Activated T-helper 17 cell treated with anti-CD3 and anti-CD28 coated beads, Interleukin-2, amount 50 U/mL, for 72 hours (primary cell): ENCODE measurements around the gene BNC2. TPM values are rescaled to one million over a fixed set of nuclear protein-coding genes. Genes with fewer than 3 reads are reported as not detected.

ENCODE experiments used
- ATAC-seq: fragments of 150-1000 bp; cut with Tn5 transposase; replicated peaks from 2 replicates; pipeline ENCODE4 v1.10.0; 2021; ENCODE audit warnings: mild to moderate bottlenecking, moderate library complexity
- H3K27ac Mint-ChIP-seq: one replicate; pipeline ENCODE4 v1.8.0; 2022; ENCODE audit warnings: mixed read lengths
- H3K27me3 Mint-ChIP-seq: one replicate; pipeline ENCODE4 v1.8.0; 2022; ENCODE audit warnings: mixed read lengths
- H3K36me3 Mint-ChIP-seq: one replicate; pipeline ENCODE4 v1.8.0; 2022; ENCODE audit warnings: low read depth, mild to moderate bottlenecking, mixed read lengths
- H3K4me1 Mint-ChIP-seq: one replicate; pipeline ENCODE4 v1.8.0; 2022; ENCODE audit warnings: mixed read lengths
- H3K4me3 Mint-ChIP-seq: one replicate; pipeline ENCODE4 v1.8.0; 2022; ENCODE audit warnings: mild to moderate bottlenecking, mixed read lengths
- H3K9me3 Mint-ChIP-seq: one replicate; pipeline ENCODE4 v1.8.0; 2022; ENCODE audit warnings: mixed read lengths
- total RNA-seq, 2 donors: library from RNA; stranded (reverse); gene quantifications; one replicate each; pipeline ENCODE4 v1.2.3, GENCODE V29; 2022

Gene BNC2
- total RNA-seq, 2 donors from 2014 or later: not detected

GRCh38 chr9:16401701-16402100 is 468.8 kb downstream of the BNC2 start:
- ATAC-seq: no peak
- H3K4me3 Mint-ChIP-seq: no peak overlapping the region

GRCh38 chr9:16398691-16399090 is 471.8 kb downstream of the BNC2 start:
- Mint-ChIP-seq H3K9me3 (no peaks in the 10 kb centered on the region), H3K36me3 (no peaks in the 10 kb centered on the region), H3K27me3 (no peaks in the 10 kb centered on the region), H3K4me3 (no peak overlapping the region), H3K4me1 (no peaks in the 10 kb centered on the region), H3K27ac (no peak overlapping the region)
- no peak for ATAC-seq

More at GRCh38 chr9:16401701-16402100, 468.8 kb downstream of the BNC2 start:
- Mint-ChIP-seq H3K36me3 (no peaks in the 10 kb centered on the region), H3K9me3 (no peaks in the 10 kb centered on the region), H3K27me3 (no peaks in the 10 kb centered on the region), H3K27ac (no peak overlapping the region), H3K4me1 (no peaks in the 10 kb centered on the region)

GRCh38 chr9:16396389-16396788 is 474.1 kb downstream of the BNC2 start:
- Mint-ChIP-seq H3K36me3 (no peaks in the 10 kb centered on the region), H3K4me1 (no peaks in the 10 kb centered on the region), H3K4me3 (no peak overlapping the region), H3K9me3 (no peaks in the 10 kb centered on the region), H3K27me3 (no peaks in the 10 kb centered on the region), H3K27ac (no peak overlapping the region)
- ATAC-seq: no peak

GRCh38 chr9:16391369-16391768 is 479.1 kb downstream of the BNC2 start:
- H3K27ac Mint-ChIP-seq: no peak overlapping the region
- no peaks in the 10 kb centered on the region for H3K4me1 Mint-ChIP-seq
- no peaks in the 10 kb centered on the region for H3K36me3 Mint-ChIP-seq
- H3K4me3 Mint-ChIP-seq: no peak overlapping the region
- no peak for ATAC-seq
- no peaks in the 10 kb centered on the region for H3K9me3 Mint-ChIP-seq
- no peaks in the 10 kb centered on the region for H3K27me3 Mint-ChIP-seq

GRCh38 chr9:16387382-16387781 is 483.1 kb downstream of the BNC2 start:
- Mint-ChIP-seq H3K36me3 (no peaks in the 10 kb centered on the region), H3K9me3 (peaks cover 6% of the 10 kb centered on the region), H3K4me3 (no peak overlapping the region), H3K4me1 (no peaks in the 10 kb centered on the region), H3K27ac (no peak overlapping the region), H3K27me3 (no peaks in the 10 kb centered on the region)
- no peak for ATAC-seq

GRCh38 chr9:16386827-16387077 is 483.7 kb downstream of the BNC2 start:
- no peak for ATAC-seq
- H3K4me3 Mint-ChIP-seq: no peak overlapping the region
- H3K36me3 Mint-ChIP-seq: no peaks in the 10 kb centered on the region
- H3K9me3 Mint-ChIP-seq: peaks cover 6% of the 10 kb centered on the region
- H3K27me3 Mint-ChIP-seq: no peaks in the 10 kb centered on the region
- H3K27ac Mint-ChIP-seq: no peak overlapping the region
- H3K4me1 Mint-ChIP-seq: no peaks in the 10 kb centered on the region

GRCh38 chr9:16386007-16386826 is 484.3 kb downstream of the BNC2 start:
- Mint-ChIP-seq H3K27me3 (no peaks in the 10 kb centered on the region), H3K36me3 (no peaks in the 10 kb centered on the region), H3K27ac (no peak overlapping the region)

GRCh38 chr9:16385590-16385989 is 484.9 kb downstream of the BNC2 start:
- no peaks in the 10 kb centered on the region for H3K27me3 Mint-ChIP-seq
- ATAC-seq: no peak
- no peaks in the 10 kb centered on the region for H3K36me3 Mint-ChIP-seq
- H3K9me3 Mint-ChIP-seq: peaks cover 6% of the 10 kb centered on the region
- no peak overlapping the region for H3K27ac Mint-ChIP-seq
- H3K4me1 Mint-ChIP-seq: no peaks in the 10 kb centered on the region
- H3K4me3 Mint-ChIP-seq: no peak overlapping the region

More at GRCh38 chr9:16386007-16386826, 484.3 kb downstream of the BNC2 start:
- H3K4me1 Mint-ChIP-seq: no peaks in the 10 kb centered on the region
- H3K4me3 Mint-ChIP-seq: no peak overlapping the region
- no peak for ATAC-seq
- peaks cover 6% of the 10 kb centered on the region for H3K9me3 Mint-ChIP-seq

GRCh38 chr9:16384993-16385392 is 485.5 kb downstream of the BNC2 start:
- Mint-ChIP-seq H3K9me3 (peaks cover 6% of the 10 kb centered on the region), H3K27ac (no peak overlapping the region), H3K27me3 (no peaks in the 10 kb centered on the region), H3K36me3 (no peaks in the 10 kb centered on the region), H3K4me3 (no peak overlapping the region), H3K4me1 (no peaks in the 10 kb centered on the region)
- no peak for ATAC-seq

GRCh38 chr9:16377311-16377710 is 493.2 kb downstream of the BNC2 start:
- Mint-ChIP-seq H3K27me3 (no peaks in the 10 kb centered on the region), H3K4me1 (no peaks in the 10 kb centered on the region), H3K4me3 (no peak overlapping the region), H3K36me3 (no peaks in the 10 kb centered on the region), H3K9me3 (peaks cover 8% of the 10 kb centered on the region), H3K27ac (no peak overlapping the region)
- ATAC-seq: no peak

GRCh38 chr9:16371306-16371705 is 499.2 kb downstream of the BNC2 start:
- peaks cover 17% of the 10 kb centered on the region for H3K9me3 Mint-ChIP-seq
- H3K27me3 Mint-ChIP-seq: no peaks in the 10 kb centered on the region
- ATAC-seq: no peak
- H3K4me3 Mint-ChIP-seq: no peak overlapping the region
- H3K4me1 Mint-ChIP-seq: no peaks in the 10 kb centered on the region
- H3K36me3 Mint-ChIP-seq: no peaks in the 10 kb centered on the region
- H3K27ac Mint-ChIP-seq: no peak overlapping the region

- no peaks in the 10 kb centered on the region for H3K27me3 Mint-ChIP-seq
- no peak overlapping the region for H3K4me3 Mint-ChIP-seq
- H3K9me3 Mint-ChIP-seq: peaks cover 22% of the 10 kb centered on the region
- H3K36me3 Mint-ChIP-seq: no peaks in the 10 kb centered on the region
- ATAC-seq: no peak
- no peaks in the 10 kb centered on the region for H3K4me1 Mint-ChIP-seq
- H3K27ac Mint-ChIP-seq: no peak overlapping the region
These were observed 499.8 kb downstream of the BNC2 start for GRCh38 chr9:16370647-16371046.

GRCh38 chr9:16369427-16369826 is 501.0 kb downstream of the BNC2 start:
- peaks cover 22% of the 10 kb centered on the region for H3K9me3 Mint-ChIP-seq
- H3K4me3 Mint-ChIP-seq: no peak overlapping the region
- H3K36me3 Mint-ChIP-seq: no peaks in the 10 kb centered on the region
- H3K27ac Mint-ChIP-seq: no peak overlapping the region
- H3K4me1 Mint-ChIP-seq: no peaks in the 10 kb centered on the region
- no peaks in the 10 kb centered on the region for H3K27me3 Mint-ChIP-seq
- no peak for ATAC-seq

GRCh38 chr9:16368237-16369087 is 502.0 kb downstream of the BNC2 start:
- Mint-ChIP-seq H3K4me1 (no peaks in the 10 kb centered on the region), H3K9me3 (peaks cover 22% of the 10 kb centered on the region), H3K27ac (no peak overlapping the region), H3K36me3 (no peaks in the 10 kb centered on the region), H3K27me3 (no peaks in the 10 kb centered on the region), H3K4me3 (no peak overlapping the region)
- no peak for ATAC-seq

GRCh38 chr9:16367605-16368231 is 502.8 kb downstream of the BNC2 start:
- Mint-ChIP-seq H3K4me3 (no peak overlapping the region), H3K36me3 (no peaks in the 10 kb centered on the region), H3K27ac (no peak overlapping the region), H3K4me1 (no peaks in the 10 kb centered on the region), H3K9me3 (peaks cover 18% of the 10 kb centered on the region), H3K27me3 (no peaks in the 10 kb centered on the region)
- ATAC-seq: no peak
